Subcutaneous adipose tissue (tissue), 4 donors: ENCODE results near the gene RNF212B. TPM values are rescaled to one million over a fixed set of nuclear protein-coding genes. Genes with fewer than 3 reads are reported as not detected.

Experiments used
- CTCF ChIP-seq: fragments of 450-650 bp; IDR thresholded peaks from one replicate; pipeline ENCODE4 v1.5.1; 2016; ENCODE audit warnings: low read depth, mild to moderate bottlenecking, control low read depth, antibody characterized with exemption, moderate library complexity
- total RNA-seq, 4 donors: library from RNA; depleted of rRNA; stranded (reverse); fragments of >200 nt; gene quantifications; one replicate each; pipeline ENCODE4 v1.1.0, GENCODE V29; 2016

Gene RNF212B
- total RNA-seq, 4 donors from 2014 or later, result not detected

- no peak for TF ChIP-seq CTCF
These were observed 59.4 kb downstream of the RNF212B start for GRCh38 chr14:23297096-23297495.

GRCh38 chr14:23297611-23298277 lies 60.0 kb downstream of the RNF212B start:
- TF ChIP-seq CTCF, result no peak

- no peak for TF ChIP-seq CTCF
These were observed 61.6 kb downstream of the RNF212B start for GRCh38 chr14:23299211-23299957.

GRCh38 chr14:23299986-23300686 lies 62.4 kb downstream of the RNF212B start:
- no peak for TF ChIP-seq CTCF

- no peak for TF ChIP-seq CTCF
These were observed 63.0 kb downstream of the RNF212B start for GRCh38 chr14:23300687-23301223.

- TF ChIP-seq CTCF, result no peak
These were observed 63.7 kb downstream of the RNF212B start for GRCh38 chr14:23301288-23301968.
